HFF-Myc (cell line): ENCODE results near the gene CA9.

Source experiments
- DNase-seq: peaks from one replicate; pipeline ENCODE4 v3.0.0-alpha.2; 2011; ENCODE audit warnings: low read depth; ENCODE audit errors: extremely low read depth
- H3K4me3 ChIP-seq: replicated peaks from 2 replicates; pipeline ENCODE4 v1.5.1; 2011; ENCODE audit warnings: low read depth, mild to moderate bottlenecking, control low read depth, low read length
- TF ChIP-seq, protein P1 (sequence below): IDR thresholded peaks from 2 replicates; pipeline ENCODE4 v1.5.1; 2012; ENCODE audit warnings: mild to moderate bottlenecking, low read depth, low read length, control low read depth; ENCODE audit errors: missing control alignments

Gene CA9

DNA sequence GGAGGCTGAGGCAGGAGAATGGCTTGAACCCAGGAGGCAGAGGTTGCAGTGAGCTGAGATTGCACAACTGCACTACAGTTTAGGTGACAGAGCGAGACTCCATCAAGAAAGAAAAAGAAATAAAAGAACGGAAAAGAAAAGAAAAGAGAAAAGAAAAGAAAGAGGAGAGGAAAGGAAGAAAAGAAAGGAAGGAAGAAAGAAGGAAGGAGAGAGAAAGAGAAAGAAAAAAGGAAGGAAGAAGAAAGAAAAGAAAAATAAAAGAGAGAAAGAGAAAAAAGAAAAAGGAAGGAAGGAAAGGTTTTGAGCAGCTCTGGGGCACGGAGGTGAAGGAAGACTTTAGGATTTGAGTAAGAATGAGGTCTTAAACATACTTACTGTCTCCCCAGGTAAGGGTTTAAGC is 39.9 kb downstream of the CA9 start:
- DNase-seq, result no peak
- H3K4me3 ChIP-seq, result no peak overlapping the region
- TF ChIP-seq, protein P1, sequence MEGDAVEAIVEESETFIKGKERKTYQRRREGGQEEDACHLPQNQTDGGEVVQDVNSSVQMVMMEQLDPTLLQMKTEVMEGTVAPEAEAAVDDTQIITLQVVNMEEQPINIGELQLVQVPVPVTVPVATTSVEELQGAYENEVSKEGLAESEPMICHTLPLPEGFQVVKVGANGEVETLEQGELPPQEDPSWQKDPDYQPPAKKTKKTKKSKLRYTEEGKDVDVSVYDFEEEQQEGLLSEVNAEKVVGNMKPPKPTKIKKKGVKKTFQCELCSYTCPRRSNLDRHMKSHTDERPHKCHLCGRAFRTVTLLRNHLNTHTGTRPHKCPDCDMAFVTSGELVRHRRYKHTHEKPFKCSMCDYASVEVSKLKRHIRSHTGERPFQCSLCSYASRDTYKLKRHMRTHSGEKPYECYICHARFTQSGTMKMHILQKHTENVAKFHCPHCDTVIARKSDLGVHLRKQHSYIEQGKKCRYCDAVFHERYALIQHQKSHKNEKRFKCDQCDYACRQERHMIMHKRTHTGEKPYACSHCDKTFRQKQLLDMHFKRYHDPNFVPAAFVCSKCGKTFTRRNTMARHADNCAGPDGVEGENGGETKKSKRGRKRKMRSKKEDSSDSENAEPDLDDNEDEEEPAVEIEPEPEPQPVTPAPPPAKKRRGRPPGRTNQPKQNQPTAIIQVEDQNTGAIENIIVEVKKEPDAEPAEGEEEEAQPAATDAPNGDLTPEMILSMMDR, result no peak

DNA sequence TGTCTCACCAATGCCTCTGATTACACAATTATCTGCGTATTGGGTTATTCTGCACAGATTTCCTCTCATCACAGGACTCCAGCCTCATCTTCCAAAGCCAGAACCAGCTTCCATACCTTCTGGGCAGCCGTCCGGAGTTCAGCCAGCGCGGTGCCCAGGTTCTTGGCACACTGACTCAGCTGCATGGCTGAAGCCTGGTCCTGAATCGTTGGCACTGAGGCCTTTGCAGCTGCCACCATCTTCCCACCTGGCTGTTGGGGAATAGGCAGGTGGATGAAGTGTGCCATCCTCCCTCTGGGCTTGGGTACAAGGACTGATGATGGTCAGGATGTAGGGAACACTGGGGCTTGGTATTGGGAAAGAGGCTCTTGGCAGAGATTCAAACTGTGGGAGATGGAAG is 40.4 kb downstream of the CA9 start:
- TF ChIP-seq, protein P1, result no peak
- no peak overlapping the region for H3K4me3 ChIP-seq
- DNase-seq, result no peak

DNA sequence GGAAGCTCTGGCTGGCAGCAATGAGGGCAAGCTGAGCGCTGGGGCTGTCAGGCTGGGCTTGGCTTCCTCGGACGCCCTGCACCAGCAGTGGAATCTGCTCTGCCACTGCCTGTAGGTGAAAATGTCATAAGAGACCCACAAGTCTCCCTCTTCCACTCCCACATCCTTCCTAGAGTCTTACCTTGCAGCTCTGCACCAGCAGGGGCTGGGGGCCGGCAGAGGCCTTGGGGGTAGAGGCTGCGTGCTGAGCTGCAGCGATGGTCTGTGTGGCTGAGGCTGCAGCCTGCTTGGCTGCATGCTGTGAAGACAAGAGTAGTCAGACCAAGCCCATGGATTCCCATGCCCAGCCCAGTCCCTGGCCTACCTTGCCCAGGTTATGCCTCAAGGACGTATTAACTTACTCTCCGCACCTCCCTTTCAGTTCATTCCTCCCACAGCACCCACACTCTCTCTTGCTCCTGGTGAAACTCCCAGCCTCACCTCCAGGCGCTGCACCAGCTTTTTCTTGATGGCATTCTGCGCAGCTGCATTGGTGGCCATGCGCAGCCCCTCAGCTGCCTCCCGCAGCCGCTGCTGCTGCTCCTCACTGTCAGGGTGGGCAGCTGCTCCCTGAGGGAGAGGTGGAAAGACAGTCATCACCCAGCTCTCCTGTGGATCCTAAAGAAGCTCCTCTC is 41.0 kb downstream of the CA9 start:
- TF ChIP-seq, protein P1, result no peak
- DNase-seq, result no peak

DNA sequence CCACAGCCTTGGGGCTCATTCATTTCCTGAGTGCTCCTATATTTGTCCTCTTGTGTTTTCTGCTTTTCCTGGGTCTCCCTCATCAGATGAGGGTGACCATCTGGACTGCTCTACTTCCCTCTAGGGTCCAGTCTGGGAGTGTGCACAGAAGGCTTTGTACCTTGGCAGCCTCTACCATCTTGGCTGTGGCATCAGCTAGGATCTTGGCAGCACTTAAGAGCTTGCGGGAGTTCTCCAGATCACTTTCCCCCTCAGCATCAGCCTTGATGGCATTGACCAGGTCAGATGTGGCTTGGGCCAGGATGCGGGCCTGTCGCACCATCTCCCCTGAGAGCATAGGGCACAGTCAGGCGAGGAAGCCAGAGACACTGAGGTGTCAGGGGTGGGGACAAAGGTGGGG is 42.5 kb downstream of the CA9 start:
- TF ChIP-seq, protein P1, result no peak
- H3K4me3 ChIP-seq, result no peak overlapping the region
- no peak for DNase-seq

More for the DNA sequence above, 41.0 kb downstream of the CA9 start:
- H3K4me3 ChIP-seq, result no peak overlapping the region

DNA sequence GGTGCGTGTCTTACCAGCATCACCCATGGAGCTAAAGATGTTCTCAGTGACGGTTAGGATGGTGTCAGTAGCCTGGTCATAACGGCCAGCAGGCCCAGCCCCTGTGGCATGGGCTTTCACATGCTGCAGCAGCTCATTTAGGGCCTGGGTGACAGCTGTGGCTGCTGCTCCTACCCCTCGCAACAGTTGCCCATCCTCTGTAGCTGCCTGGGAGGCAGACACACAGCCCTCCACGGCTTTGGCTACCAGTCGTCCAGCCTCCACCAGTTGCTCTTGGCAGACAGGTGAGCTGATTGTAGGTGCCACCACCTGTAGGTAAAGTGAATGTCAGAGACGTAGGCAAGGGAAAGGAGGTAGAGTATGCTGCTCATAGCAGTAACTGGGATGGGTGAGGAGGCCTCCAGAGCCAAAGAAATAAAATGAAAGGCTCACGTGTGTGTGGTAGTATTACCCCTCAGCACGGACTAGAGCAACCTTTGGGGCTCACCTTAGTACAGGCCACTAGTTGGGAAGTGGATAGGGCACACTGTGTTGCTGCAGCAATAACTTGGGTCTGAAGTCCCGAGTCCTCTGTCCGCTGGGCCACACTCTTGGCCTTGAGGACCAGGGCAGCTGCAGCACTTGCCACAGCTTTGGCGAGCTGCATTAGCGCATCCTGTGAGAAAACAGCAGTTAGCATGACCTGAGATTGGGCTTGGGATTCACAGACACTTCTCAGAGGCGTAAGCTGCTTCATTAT is 43.6 kb downstream of the CA9 start:
- no peak for DNase-seq
- H3K4me3 ChIP-seq, result no peak overlapping the region
- TF ChIP-seq, protein P1, result no peak

DNA sequence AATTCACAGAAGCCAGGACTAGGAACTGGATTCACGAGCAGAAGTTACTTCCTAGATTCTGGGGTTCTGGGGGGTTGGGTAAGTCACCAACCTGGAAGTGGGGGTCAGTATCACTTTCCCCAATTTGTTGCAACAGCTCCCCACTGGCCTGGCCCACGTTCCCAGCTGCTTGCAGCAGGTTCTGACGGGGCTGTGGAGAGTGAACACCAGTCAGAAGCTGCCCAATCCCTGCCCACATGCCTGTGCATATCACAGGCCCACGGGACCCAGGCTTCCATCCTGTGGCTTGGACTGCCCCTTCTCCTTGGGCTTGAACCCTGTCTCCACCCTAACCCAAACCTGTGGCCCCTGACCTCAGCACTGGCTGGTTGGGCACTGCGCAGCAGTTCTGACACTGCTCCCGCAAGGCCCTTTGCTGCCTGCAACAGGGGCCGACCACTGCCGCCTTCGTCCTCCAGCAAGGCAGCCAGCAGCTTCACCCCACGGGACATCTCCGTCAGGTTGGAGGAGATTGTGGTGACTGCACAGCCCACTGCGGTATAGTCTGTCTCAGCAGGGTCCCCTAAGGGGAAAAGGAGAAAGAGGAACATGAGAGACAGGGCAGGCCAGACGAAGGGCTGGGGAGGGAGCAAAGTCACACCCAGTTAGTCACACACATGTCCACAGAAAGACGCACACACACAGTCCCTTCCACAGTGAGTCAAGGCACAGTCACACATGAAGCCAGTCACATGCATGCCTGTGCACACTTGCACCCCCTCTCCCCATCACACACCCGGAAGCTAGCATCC is 45.2 kb downstream of the CA9 start:
- no peak for DNase-seq
- no peak overlapping the region for H3K4me3 ChIP-seq
- TF ChIP-seq, protein P1, result no peak
